Lower leg skin (tissue), 3 donors: Measurements from ENCODE around the gene FEM1A.

ENCODE experiments used
- POLR2A ChIP-seq, 2 donors: fragments of 450-650 bp; IDR thresholded peaks; one replicate each; pipeline ENCODE4 v1.6.1; 2016 to 2017; ENCODE audit warnings: antibody characterized with exemption in 2 of 2, mild to moderate bottlenecking in 1 of 2, moderate library complexity in 1 of 2
- TF ChIP-seq, protein P1 (sequence below), 3 donors: fragments of 450-650 bp; IDR thresholded peaks; one replicate each; pipeline ENCODE4 v1.5.1; 2016; ENCODE audit warnings: antibody characterized with exemption in 3 of 3, mild to moderate bottlenecking in 3 of 3, moderate library complexity in 2 of 3

DNA sequence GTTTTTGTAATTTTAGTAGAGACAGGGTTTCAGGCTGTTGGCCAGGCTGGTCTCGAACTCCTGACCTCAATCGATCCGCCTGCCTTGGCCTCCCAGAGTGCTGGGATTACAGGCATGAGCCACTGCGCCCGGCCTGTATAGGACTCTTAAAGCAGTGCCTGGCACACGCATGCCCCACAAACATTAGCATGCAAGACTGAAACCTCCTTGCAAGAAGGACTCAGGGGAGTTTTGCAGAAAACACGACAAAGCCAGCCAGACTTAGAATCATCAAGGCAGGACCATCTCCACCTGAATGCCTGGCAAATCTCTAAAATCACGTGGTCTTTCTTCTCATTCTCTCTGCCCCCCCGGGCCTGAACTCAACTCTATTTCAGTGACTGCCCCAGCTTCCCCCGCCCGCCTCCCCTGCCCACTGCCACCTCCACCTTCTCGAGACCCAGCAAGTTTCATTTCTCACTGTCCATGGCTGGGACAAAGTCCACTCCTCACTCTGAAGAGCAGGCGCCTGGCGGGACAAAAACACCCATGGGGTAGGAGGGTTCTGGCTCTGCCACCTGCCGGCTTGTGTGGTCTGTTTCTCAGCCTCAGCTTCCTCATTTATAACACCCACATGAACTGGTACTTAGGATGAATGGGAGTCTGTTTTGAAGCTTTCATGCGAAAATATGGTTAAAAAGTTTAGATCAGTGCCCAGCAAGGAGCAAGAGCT lies 37.6 kb downstream of the FEM1A start:
- TF ChIP-seq, protein P1, sequence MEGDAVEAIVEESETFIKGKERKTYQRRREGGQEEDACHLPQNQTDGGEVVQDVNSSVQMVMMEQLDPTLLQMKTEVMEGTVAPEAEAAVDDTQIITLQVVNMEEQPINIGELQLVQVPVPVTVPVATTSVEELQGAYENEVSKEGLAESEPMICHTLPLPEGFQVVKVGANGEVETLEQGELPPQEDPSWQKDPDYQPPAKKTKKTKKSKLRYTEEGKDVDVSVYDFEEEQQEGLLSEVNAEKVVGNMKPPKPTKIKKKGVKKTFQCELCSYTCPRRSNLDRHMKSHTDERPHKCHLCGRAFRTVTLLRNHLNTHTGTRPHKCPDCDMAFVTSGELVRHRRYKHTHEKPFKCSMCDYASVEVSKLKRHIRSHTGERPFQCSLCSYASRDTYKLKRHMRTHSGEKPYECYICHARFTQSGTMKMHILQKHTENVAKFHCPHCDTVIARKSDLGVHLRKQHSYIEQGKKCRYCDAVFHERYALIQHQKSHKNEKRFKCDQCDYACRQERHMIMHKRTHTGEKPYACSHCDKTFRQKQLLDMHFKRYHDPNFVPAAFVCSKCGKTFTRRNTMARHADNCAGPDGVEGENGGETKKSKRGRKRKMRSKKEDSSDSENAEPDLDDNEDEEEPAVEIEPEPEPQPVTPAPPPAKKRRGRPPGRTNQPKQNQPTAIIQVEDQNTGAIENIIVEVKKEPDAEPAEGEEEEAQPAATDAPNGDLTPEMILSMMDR (IDR thresholded peaks at IDR 0.05): no peak
- TF ChIP-seq POLR2A (IDR thresholded peaks at IDR 0.05): no peak
